OCI-LY3 (cell line): ENCODE results near the gene ADGRL2.

Source experiments
- H2AFZ ChIP-seq: fragments of 200-600, 300-600 bp; shearing (Covaris generic); 2 replicates; pipeline ENCODE4 v1.6.0; 2014; ENCODE audit warnings: antibody characterized with exemption, low read depth, low read length
- H3K27ac ChIP-seq: fragments of 200-600, 300-600 bp; sonication (generic); 2 replicates; pipeline ENCODE4 v1.5.1; 2014; ENCODE audit warnings: mild to moderate bottlenecking, low read length, moderate library complexity, mixed read lengths
- H3K27me3 ChIP-seq: fragments of 200-600, 300-600 bp; sonication (generic); 2 replicates; pipeline ENCODE4 v1.6.1; 2014; ENCODE audit warnings: low read depth, low read length, mixed read lengths
- H3K36me3 ChIP-seq: fragments of 200-600, 300-600 bp; sonication (generic); replicated peaks from 2 replicates; pipeline ENCODE3; 2014; ENCODE audit warnings: low read depth, low read length, mixed read lengths
- H3K4me1 ChIP-seq: fragments of 300-600, 200-600 bp; sonication (generic); 2 replicates; pipeline ENCODE4 v1.6.1; 2014; ENCODE audit warnings: low read length, mixed read lengths
- H3K4me2 ChIP-seq: fragments of 200-600, 300-600 bp; sonication (generic); 2 replicates; pipeline ENCODE4 v1.6.1; 2014; ENCODE audit warnings: low read length, mixed read lengths
- H3K4me3 ChIP-seq: fragments of 300-600, 200-600 bp; sonication (generic); 2 replicates; pipeline ENCODE4 v1.5.1; 2014; ENCODE audit warnings: antibody characterized with exemption, mild to moderate bottlenecking, low read length, moderate library complexity
- H3K79me2 ChIP-seq: fragments of 300-600, 200-600 bp; shearing (Covaris generic); 2 replicates; pipeline ENCODE4 v1.6.1; 2014; ENCODE audit warnings: mild to moderate bottlenecking, low read length, mixed read lengths
- H3K9ac ChIP-seq: fragments of 300-600, 200-600 bp; shearing (Covaris generic); 2 replicates; pipeline ENCODE4 v1.6.0; 2014; ENCODE audit warnings: mild to moderate bottlenecking, low read length, moderate library complexity
- H3K9me3 ChIP-seq: fragments of 200-600, 300-600 bp; shearing (Covaris generic); 2 replicates; pipeline ENCODE4 v1.6.1; 2014; ENCODE audit warnings: low read length, mixed read lengths; ENCODE audit not compliant: insufficient read depth
- H4K20me1 ChIP-seq: fragments of 200-600, 300-600 bp; sonication (generic); 2 replicates; pipeline ENCODE4 v1.6.1; 2016; ENCODE audit warnings: low read length, mixed read lengths; ENCODE audit not compliant: insufficient read depth
- CTCF ChIP-seq: fragments of 200-600, 300-600 bp; sonication (generic); IDR thresholded peaks from 2 replicates; pipeline ENCODE4 v1.5.1; 2014; ENCODE audit warnings: antibody characterized with exemption, low read length, low read depth
- EZH2phosphoT487 ChIP-seq: fragments of 200-600 bp; shearing (Covaris generic); IDR thresholded peaks from 2 replicates; pipeline ENCODE4 v1.6.1; 2018; ENCODE audit warnings: antibody characterized with exemption, mixed run types, low read depth

ADGRL2 gene

GRCh38 chr1:81907575-81907974 lies 106.8 kb downstream of the ADGRL2 start:
- Histone ChIP-seq H4K20me1 (no peaks in the 10 kb centered on the region), H3K27ac (no peak overlapping the region), H3K79me2 (no peaks in the 10 kb centered on the region), H3K9ac (no peak overlapping the region), H3K36me3 (no peaks in the 10 kb centered on the region), H3K4me1 (no peaks in the 10 kb centered on the region), H3K4me3 (no peak overlapping the region), H3K27me3 (no peaks in the 10 kb centered on the region), H3K4me2 (no peak overlapping the region), H3K9me3 (no peaks in the 10 kb centered on the region), H2AFZ (no peak overlapping the region)
- TF ChIP-seq CTCF (no peak), EZH2phosphoT487 (no peak)

GRCh38 chr1:81912383-81912782 lies 111.6 kb downstream of the ADGRL2 start:
- no peak overlapping the region for H3K9ac ChIP-seq
- H3K4me1 ChIP-seq: no peaks in the 10 kb centered on the region
- no peaks in the 10 kb centered on the region for H3K79me2 ChIP-seq
- H3K4me2 ChIP-seq: no peak overlapping the region
- H3K27me3 ChIP-seq: no peaks in the 10 kb centered on the region
- no peaks in the 10 kb centered on the region for H3K36me3 ChIP-seq
- TF ChIP-seq EZH2phosphoT487 (no peak), CTCF (no peak)
- H2AFZ ChIP-seq: no peak overlapping the region
- H3K4me3 ChIP-seq: no peak overlapping the region
- H3K9me3 ChIP-seq: no peaks in the 10 kb centered on the region
- no peaks in the 10 kb centered on the region for H4K20me1 ChIP-seq
- no peak overlapping the region for H3K27ac ChIP-seq

- no peaks in the 10 kb centered on the region for H3K36me3 ChIP-seq
- H2AFZ ChIP-seq: no peak overlapping the region
- no peak for TF ChIP-seq EZH2phosphoT487
- no peak for TF ChIP-seq CTCF
- no peaks in the 10 kb centered on the region for H4K20me1 ChIP-seq
- no peaks in the 10 kb centered on the region for H3K9me3 ChIP-seq
- no peaks in the 10 kb centered on the region for H3K79me2 ChIP-seq
- no peak overlapping the region for H3K27ac ChIP-seq
- H3K9ac ChIP-seq: no peak overlapping the region
- no peaks in the 10 kb centered on the region for H3K4me1 ChIP-seq
- H3K4me2 ChIP-seq: no peak overlapping the region
- no peak overlapping the region for H3K4me3 ChIP-seq
- no peaks in the 10 kb centered on the region for H3K27me3 ChIP-seq
Measured at GRCh38 chr1:81915937-81916336, 115.2 kb downstream of the ADGRL2 start.

- H3K27ac ChIP-seq: no peak overlapping the region
Measured at GRCh38 chr1:81920245-81920740, 119.6 kb downstream of the ADGRL2 start.

More at GRCh38 chr1:81920245-81920740, 119.6 kb downstream of the ADGRL2 start:
- H3K79me2 ChIP-seq: no peaks in the 10 kb centered on the region
- H3K4me2 ChIP-seq: no peak overlapping the region
- no peak for TF ChIP-seq EZH2phosphoT487
- no peak for TF ChIP-seq CTCF
- H3K9me3 ChIP-seq: no peaks in the 10 kb centered on the region
- H3K4me1 ChIP-seq: no peaks in the 10 kb centered on the region
- H4K20me1 ChIP-seq: no peaks in the 10 kb centered on the region
- H3K36me3 ChIP-seq: no peaks in the 10 kb centered on the region
- no peaks in the 10 kb centered on the region for H3K27me3 ChIP-seq
- H3K4me3 ChIP-seq: no peak overlapping the region
- H2AFZ ChIP-seq: no peak overlapping the region
- H3K9ac ChIP-seq: no peak overlapping the region
